HG03460 (cell line): Measurements from ENCODE around the gene TRIM66.
"Not testable (repeated sequence)": the region's sequence is repeated elsewhere in the genome, so short reads cannot be mapped to it uniquely, and the experiment has no call there.

Experiments used
- ATAC-seq: cut with Tn5 transposase; IDR thresholded peaks from one replicate; pipeline ENCODE4 v1.9.1; 2021; ENCODE audit not compliant: unreplicated experiment

Gene TRIM66

DNA sequence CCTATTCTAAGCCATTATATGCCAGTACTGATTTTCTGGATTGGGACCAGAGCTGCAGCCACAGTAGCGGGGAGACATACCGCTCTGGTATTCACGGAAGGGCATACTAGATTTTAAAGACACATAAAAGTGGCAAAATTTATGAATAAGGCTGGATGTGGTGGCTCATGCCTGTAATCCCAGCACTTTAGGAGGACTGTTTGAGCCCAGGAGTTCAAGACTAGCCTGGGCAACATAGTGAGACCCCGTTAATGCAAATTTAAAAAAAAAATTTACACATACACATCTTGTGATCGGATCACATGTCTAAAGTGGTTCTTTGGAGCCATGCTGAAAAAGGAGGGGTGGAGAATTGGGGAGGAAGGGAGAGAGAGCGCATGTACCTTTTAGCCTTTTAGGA lies 9.1 kb upstream of the TRIM66 start:
- ATAC-seq, result no peak

DNA sequence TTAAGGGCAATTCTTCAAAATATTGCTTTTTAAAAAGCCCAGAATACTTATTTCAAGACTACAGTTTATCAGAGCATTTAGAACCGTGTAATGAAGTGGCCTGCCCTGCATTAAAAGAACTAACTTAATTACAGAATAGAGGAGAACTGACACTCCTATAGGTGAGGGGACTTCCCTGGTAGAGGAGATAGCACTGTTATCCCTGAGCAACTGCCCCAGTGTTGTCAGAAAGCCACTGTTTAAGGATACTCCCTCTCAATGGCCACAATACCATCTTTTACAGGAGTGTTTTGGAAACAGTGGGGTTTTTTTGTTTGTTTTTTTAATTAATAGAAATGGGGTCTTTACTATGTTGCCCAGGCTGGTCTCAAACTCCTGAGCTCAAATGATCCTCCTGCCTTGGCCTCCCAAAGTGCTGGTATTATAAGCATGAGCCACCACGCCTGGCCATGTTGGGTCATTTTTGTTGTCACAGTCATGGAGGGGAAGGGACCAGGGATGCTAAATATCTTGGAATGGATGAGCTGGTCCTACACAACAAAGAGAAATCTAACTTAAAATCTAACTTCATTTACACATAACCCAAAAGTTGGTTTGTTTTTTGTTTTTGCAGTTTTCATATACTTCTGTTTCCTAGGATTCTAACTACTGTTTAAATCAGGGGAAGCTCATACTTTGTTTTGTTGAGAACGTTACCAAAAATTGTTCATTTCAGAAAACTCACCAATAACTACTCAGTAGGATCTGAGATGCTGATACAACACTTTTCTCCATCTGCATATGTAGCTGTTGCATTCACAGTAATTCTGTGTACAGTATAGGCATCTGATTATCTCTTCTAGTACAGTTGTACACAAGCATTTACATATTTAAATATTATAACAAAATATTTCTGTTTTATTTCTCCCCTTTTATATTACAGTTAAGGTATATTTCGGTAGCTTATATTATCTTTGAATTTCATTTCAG lies 8.2 kb upstream of the TRIM66 start:
- no peak for ATAC-seq

DNA sequence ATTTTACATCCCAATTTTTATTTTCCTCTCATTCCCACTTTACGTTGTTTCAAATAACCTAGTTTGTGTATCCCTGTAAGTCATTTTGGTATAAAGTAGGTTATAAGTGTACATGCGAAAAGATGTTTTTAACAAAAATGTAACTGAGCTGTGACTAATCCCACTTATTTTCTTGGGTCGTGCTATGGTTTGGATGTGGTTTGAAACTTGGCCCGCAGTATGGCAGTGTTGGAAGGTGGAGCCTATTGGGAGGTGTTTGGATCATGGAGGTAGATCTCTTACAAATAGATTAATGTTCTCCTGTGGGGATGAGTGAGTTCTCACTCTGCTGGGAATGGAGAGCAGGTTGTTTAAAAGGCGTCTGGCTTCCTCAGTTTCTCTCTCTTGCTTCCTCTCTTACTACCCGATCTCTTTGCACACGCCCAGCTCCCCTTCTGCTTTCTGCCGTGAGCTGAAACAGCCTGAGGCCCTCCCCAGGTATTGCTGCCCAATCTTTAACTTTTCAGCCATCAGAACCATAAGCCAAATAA lies 7.3 kb upstream of the TRIM66 start:
- ATAC-seq, result no peak

DNA sequence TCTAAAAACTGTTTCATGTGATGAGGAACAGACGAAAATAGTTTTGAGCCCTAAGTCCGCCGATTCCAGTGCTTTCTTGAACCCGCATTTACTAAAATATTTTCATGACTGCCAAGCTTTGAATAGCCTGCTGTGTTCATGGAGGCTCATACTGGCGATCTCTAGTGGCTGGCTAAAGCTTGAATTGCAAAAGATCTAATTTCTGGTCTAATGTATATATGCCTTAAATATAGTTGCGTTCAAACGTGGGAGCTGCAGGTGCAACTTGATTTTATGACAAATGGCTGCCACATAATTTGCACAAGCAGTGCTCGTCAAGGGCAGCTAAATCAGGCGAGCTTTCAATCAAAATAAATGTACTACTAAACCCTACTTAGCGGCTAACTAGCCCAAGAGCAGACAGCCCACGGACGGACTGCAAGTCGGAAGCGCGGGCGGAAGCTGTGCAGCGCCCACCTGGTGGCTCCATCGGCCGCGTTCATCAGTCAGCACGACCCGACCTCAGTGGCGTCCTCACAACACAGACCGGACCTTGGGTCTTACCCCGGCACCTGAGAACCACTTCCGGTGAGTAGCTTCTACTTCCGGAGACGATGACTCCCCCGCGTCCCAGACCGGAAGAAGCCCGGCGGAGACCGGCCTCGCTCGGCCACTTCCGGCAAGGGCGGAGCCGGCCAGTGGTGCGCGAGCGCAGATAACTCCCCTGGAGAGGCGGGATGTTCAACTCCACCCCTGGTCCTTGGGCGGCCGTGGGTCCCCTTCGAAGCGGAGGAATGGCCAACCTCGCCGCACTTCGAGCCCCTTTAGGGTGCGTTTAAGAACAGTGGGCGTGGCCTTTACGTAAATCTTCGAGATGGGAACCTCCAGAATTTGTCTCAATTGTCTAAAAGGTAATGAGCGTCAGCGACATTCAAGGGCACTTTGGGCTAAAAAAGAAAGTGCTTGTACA lies 6.2 kb upstream of the TRIM66 start:
- peak; percentile 94 for ATAC-seq

DNA sequence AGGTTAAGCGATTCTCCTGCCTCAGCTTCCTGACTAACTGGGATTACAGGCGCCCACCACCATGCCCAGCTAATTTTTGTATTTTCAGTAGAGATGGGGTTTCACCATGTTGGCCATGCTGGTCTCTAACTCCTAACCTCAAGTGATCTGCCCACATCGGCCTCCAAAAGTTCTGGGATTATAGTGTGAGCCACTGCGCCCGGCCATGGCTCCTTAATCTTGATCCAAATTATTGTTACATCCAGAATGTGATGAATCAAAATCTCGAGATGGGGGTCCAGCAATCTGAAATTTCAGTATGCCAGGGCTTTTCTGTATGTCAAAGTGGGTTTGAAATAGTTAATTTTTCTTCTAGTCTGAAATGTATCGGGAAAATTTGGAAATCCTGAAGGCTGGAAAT lies 3.9 kb upstream of the TRIM66 start:
- no peak for ATAC-seq

DNA sequence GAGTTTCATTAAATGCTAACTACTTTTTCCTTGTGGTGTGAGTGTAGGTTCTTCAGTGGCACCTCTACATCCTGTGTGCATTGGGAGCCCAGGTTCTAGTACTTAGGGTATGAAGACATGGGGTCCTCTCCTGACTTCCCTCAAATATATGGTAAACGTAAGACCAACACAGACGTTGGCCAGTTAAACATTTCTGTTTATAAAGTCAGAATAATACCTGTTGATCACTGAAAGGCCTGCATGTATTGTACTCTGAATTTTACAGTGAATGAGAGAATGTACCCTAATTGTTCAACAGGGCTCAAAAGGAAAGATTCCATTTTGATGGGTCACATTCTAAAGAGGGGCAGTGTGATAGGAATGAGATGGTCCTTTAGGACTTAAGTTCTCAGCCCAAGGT lies 3.4 kb upstream of the TRIM66 start:
- no peak for ATAC-seq

DNA sequence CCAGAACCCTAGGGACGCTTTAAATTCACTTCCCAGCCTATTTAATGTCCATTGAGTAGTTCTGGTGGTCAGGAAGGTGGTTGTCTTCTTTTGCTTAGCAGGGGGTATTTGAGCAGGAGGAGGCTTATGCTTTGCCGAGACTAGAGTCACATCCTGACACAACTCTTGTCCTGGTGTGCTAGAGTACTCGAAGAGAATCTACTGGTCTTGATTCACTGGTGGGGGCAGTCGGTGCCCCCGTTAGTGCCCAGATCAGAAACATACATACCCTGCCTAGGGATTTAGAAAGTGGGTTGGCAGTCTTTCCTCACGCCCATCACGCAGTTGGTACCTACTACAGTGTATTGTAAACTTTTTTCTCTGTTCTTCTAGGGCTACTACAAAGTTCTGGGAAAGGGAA lies 2.8 kb upstream of the TRIM66 start:
- ATAC-seq, result no peak

DNA sequence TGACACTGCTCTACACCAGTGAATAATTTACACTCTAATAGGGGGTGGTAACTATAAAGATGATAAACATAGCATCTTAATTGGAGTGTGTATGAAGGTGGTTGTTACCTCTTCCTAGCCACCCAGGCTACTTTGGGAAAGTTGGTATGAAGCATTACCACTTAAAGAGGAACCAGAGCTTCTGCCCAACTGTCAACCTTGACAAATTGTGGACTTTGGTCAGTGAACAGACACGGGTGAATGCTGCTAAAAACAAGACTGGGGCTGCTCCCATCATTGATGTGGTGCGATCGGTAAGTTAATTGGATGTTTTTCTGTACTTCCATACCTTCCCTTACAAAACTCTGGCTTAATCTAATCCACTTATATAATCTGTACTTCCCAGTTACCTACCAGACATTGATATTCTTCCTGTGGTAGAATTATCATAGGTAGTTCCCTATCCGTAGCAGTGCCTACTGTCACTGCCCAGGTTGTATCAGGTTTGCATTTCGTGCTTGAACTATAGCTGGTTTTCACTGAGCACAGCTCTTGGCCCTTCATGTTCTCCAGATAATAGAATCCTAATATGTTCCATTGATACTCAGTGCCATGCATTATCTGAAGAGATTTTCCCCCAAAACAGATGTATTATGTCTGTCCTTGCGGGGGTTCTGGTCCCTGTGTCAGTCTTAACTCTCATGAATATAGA lies 2.3 kb upstream of the TRIM66 start:
- no peak for ATAC-seq

DNA sequence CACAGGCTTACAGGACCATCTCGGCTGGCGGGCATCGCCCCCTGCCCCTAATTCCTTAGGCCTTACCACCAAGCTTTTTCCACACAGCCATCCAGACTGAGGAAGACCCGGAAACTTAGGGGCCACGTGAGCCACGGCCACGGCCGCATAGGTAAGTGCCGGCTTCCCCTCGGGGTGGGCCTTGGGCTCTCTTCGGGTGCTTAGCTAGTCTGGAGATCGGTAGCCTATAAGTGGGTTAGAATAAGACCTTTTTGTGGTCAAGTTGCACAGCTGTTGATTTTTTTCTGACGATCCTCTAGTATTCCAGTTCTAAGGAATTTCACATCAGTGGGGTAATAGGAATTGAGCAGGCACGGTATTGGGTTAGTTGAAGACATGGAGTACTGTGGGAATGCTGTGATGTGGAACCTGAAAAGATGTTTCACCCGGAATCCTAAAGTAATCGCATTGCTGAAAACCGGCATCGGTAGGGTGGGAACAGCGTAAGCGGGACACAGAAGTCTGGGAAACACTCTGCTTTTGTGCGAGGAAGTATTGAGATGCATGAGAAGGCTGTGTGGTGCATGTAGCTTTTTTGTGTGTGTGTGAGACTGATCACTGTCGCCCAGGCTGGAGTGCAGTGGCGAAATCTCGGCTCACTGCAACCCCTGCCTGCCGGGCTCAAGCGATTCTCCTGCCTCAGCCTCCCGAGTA lies 796 bp upstream of the TRIM66 start:
- no peak for ATAC-seq

DNA sequence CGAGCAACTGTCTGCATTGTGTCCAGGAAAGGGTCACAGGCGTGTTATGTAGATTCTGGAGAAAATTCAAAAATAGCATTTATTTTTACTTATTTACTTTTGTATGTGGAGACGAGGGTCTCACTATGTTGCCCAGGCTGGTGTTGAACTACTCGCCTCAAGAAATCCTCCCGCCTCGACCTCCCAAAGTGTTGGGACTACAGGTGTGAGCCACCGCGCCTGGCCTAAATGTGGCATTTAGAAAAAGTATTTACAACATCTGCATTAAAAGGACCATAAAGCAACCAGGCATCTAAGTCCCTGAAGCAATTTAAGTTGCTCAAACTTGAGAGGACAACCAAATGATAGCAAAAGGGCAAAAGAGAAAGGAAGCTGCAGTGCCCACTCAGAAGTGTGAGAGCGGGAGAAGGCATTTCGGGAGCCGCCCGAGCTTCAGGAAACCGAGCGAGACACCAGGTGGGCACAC lies 595 bp downstream of the TRIM66 start:
- no peak for ATAC-seq

DNA sequence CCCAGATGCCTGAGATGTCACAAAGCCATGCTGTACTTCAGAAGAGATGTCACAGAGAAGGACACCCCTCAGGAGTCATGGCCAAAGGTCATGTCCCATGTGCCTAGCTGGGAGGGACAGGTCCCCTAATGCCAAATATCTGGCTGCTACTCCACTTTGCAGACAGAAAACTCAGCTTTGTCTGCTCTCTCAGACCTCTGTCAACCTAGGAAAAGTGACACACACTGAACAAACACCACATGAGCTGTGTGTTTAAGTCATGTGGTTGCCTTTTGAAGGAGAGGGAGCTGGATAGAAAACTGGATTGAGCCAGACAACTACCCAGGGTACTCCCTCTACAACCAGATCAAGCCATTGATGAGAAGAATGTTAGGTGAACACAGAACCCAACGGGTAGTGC lies 3.5 kb downstream of the TRIM66 start:
- no peak for ATAC-seq

DNA sequence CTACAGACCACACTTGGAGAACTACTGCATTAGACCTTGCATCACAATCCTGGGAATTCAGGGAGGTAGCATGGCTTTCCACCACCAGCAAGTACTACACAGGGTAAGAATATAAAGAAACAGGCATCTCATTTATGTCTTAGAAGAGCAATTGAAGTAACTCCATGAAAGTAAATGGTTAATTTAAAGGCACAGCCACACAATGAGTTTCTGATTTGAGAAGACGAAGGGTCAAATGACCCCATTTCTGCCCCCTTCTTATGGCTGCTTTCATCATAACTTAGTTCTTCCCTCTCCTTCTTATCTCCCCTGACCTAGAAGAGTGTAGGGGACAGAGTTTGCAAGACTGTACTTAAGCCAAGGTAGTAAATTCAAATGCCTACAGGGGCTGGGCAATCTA lies 6.0 kb downstream of the TRIM66 start:
- no peak for ATAC-seq

DNA sequence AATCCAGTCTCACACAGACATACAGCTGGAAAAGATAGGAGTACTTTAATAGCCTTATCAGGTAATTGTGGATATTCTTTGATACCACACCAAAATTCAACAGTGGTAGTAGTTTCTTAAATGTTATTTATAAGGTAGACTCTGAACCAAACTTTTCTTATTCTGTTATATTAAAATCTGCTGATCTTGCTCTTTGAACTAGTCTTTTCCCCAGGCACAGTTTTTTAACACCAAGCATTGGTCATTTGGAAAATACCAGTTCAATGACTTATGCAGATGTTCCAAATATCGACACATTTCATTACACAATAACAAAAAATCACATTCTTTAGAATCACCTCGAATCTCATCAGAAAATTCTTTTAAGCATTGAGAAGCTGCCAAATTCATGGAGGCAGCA lies 7.6 kb downstream of the TRIM66 start:
- ATAC-seq, result no peak

DNA sequence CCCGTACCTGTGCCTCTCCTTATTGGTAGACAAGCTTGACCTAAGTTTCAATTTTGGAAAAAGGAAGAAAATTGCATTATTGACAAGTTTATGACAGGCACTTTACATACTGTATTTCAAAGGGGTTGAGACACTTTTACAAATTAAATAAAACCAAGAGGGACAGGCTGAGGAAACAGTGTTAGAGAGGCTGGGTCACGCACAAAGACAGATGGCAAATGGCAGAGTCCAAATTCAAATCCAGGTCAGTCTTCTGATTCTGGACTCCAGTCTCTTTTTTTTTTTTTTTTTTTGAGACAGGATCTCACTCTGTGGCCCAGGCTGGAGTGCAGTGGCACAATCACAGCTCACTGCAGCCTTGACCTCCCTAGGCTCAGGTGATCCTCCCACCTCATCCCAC lies 10.1 kb downstream of the TRIM66 start:
- no peak for ATAC-seq

DNA sequence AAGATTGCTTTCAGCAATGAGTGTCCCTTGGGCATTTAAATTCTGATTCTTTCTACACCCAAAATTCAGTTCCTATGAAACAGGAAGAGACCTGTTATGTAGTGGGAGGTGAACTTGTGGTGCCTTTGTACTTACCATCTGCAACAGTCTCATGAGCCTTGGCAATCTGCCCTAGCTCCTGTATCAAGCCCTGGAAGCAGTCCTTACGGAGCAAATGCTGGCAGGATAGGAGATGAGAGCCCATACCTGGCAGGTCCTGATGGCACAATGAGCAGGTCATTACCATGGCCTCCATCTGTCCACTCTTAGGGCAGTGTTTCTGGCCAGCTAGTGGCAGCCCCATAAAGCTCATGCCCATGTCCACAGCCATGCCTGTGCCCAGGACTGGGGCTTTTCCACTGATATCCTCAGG lies 10.8 kb downstream of the TRIM66 start:
- no peak for ATAC-seq

DNA sequence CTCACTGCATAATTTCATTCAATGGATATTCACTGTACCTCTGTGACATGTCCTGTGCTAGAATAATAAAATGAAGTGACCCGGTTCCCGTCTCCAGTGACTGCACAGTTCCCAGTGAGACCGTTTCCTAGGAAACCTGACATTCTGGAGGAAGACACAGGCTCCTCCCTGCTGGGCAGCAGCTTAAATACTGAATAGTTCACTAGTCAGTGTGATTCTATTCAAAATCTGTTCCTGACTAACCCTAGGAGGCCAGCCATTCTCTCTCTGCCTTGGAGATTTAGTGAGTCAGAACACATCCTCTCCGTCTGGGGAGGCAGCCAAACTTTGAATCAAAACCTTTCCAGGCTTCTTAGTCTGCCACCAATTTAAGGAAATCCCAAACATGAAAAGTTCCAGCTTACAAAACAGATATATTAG lies 11.3 kb downstream of the TRIM66 start:
- ATAC-seq, result no peak

DNA sequence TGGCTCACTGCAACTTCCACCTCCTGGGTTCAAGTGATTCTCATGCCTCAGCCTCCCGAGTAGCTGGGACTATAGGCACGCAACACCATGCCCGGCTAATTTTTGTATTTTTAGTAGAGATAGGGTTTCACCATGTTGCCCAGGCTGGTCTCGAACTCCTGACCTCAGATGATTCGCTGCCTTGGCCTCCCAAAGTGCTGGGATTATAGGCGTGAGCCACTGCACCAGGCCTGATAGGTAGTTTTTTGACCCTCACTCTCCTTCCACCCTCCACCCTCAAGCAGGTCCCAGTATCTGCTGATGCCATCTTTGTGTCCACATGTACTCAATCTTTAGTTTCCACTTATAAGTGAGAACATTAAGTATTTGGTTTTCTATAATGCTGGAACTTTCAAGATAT lies 12.4 kb downstream of the TRIM66 start:
- ATAC-seq, result not testable (repeated sequence)

DNA sequence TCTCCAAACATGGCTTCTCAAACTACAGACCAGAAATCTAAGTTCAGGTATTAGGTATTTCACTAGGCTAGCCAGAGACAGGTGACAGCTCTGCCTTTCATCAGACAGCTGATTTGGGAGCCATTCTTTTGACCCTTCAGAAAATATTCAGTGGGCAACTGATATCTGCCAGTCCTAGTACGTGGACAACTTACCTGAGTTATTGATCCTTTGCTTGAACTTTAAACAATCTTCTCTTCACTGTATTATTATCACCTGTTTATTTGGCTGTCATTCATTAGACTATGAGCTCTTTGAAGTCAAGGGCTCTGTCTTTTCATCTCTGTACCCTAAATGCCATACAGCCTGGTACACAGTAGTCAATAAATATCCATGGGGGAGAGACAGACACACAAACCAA lies 17.2 kb downstream of the TRIM66 start:
- ATAC-seq, result no peak

DNA sequence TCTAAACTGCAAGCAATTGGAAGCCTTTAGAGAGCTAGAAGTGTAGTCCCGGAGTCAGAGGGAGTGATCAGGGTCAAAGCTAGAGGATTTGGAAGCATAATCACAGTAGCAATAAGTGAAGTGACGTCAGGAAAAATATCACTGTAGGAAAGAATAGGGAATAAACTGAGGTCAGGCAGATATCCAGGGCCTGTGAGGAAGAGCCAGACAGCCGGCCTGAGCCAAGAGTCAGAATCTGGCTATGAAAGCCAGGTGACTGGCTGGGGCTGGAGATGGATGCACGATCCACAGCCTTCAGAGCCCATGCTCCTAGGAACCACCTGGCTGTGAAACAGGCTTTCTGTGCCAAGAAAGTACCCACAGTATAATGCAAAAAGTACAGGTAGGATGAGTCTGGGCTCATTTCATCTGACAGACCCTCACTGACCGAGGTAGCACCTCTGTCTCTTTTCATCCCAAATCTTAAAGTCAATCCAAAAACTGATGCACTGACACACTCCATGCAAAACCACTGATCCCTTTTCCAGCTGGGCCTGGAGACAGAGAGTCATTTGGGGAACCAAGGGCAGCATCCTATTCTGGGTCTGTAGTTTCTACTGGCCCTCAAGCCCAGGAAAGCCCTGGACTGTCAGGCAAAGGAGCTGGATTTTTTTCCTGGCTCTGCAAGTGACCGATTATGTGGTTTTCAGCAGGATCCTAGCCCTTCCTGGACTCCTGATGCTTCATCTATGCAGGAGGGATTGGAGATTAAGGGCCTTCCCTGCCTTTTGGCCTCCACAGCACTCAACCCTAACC lies 21.3 kb downstream of the TRIM66 start:
- no peak for ATAC-seq
